ENCODE measurements around the gene HAUS6.
"Not testable (repeated sequence)": the region's sequence is repeated elsewhere in the genome, so short reads cannot be mapped to it uniquely, and the experiment has no call there.

Gene HAUS6, protein sequence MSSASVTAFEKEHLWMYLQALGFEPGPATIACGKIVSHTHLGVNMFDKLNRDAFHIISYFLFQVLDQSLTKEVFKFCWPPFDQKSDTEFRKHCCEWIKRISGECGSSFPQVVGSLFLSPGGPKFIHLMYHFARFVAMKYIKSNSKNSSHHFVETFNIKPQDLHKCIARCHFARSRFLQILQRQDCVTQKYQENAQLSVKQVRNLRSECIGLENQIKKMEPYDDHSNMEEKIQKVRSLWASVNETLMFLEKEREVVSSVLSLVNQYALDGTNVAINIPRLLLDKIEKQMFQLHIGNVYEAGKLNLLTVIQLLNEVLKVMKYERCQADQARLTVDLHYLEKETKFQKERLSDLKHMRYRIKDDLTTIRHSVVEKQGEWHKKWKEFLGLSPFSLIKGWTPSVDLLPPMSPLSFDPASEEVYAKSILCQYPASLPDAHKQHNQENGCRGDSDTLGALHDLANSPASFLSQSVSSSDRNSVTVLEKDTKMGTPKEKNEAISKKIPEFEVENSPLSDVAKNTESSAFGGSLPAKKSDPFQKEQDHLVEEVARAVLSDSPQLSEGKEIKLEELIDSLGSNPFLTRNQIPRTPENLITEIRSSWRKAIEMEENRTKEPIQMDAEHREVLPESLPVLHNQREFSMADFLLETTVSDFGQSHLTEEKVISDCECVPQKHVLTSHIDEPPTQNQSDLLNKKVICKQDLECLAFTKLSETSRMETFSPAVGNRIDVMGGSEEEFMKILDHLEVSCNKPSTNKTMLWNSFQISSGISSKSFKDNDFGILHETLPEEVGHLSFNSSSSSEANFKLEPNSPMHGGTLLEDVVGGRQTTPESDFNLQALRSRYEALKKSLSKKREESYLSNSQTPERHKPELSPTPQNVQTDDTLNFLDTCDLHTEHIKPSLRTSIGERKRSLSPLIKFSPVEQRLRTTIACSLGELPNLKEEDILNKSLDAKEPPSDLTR

GRCh38 chr9:19102631-19103345 lies at the start of gene HAUS6:
HAUS6 (minus strand) TSS chr9:19102904; CDS start chr9:19102651, 253 bp downstream.
- peak; percentile 96 for DNase-seq

GRCh38 chr9:19152160-19152498 lies 49.4 kb upstream of the HAUS6 start:
- DNase-seq, result not testable (repeated sequence)

- DNase-seq, result no peak
These were observed 48.9 kb upstream of the HAUS6 start for GRCh38 chr9:19151425-19152159.

GRCh38 chr9:19149230-19149629 lies 46.5 kb upstream of the HAUS6 start:
- no peak for DNase-seq

DNA sequence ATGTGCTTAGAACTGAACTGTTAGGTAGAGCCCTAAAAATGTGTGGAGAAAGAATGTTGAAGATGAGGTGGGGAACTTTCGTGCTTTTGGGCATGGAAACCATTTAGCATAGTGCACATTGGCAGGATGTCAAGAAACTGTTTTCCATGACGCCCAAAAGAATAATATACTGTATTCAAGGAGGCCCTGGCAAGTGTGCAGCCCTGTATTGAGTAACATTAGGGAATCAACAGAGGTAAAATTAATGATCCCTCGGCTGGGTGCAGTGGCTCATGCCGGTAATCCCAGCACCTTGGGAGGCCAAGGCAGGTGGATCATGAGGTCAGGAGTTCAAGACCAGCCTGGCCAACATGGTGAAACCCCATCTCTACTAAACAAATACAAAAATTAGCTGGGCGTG lies 45.5 kb upstream of the HAUS6 start:
- DNase-seq, result no peak

GRCh38 chr9:19146441-19147024 lies 43.8 kb upstream of the HAUS6 start:
- no peak for DNase-seq

DNA sequence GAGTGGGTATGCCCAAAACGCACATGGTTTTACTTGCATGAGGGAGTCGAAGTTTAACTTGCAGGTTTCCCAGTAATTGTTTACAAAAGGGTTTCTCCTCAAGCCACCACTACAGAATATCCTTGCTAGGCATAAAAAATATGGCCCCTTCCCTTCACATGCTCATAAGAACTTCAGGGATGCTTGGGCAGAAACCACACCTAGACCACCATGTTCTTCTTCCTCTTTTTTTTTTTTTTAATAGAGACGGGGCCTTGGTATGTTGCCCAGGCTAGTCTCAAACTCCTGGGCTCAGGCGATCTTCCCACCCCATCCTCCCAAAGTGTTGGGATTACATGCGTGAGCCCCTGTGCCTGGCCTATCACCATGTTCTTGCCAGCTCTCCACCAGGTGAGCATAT lies 43.2 kb upstream of the HAUS6 start:
- no peak for DNase-seq

DNA sequence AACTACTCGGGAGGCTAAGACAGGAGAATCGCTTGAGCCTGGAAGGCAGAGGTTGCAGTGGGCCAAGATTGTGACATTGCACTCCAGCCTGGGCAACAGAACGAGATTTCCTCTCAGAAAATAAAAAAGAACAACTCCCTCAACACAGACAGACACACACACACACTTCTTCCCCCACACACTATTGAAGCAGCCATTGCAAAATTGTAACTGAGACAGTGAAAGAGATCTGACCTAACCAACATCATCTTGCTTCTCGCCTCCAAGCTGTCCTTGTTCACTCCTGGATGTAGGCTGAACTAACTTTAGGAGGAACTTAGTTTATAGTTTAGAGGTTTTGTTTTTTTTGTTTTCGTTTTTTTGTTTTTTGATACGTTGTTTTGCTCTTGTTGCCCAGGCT lies 37.6 kb upstream of the HAUS6 start:
- no peak for DNase-seq

- DNase-seq, result no peak
These were observed 35.4 kb upstream of the HAUS6 start for GRCh38 chr9:19138084-19138483.

DNA sequence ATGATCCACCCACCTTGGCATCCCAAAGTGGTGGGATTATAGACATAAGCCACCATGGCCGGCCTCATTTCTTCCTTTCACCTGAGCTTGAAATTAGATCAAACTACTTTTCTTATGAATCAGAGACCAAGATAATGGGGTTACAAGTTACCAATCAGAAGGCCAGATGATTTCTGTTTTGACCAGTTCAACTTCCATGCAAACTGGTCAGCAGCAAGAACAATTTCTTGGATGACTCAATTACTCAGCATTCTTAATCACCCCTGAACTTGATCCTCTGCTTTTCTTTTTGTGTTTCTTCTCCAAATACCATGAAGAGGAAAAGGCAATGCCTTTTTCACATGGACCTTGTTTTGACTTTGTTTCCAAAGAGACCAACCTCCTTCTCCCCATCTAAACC lies 34.6 kb upstream of the HAUS6 start:
- no peak for DNase-seq

DNA sequence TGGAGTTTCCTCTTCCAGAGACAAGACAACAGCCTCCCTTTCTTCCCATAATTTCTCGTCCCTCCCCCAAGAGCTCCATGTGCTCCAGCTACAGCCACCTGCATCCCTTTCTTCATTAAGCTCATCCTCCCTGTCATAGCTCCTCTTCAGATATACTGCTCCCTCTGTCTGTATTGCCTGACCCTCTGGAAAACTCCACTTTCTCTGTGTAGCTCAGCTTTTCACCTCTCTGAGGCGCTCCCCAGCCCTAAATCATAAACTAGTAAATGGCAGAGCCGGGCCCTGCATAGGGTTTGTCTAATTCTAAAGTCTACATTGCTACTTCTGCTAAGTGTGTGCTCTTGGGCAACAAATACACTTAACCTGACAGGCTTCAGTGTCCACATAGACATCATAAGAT lies 33.4 kb upstream of the HAUS6 start:
- no peak for DNase-seq

DNA sequence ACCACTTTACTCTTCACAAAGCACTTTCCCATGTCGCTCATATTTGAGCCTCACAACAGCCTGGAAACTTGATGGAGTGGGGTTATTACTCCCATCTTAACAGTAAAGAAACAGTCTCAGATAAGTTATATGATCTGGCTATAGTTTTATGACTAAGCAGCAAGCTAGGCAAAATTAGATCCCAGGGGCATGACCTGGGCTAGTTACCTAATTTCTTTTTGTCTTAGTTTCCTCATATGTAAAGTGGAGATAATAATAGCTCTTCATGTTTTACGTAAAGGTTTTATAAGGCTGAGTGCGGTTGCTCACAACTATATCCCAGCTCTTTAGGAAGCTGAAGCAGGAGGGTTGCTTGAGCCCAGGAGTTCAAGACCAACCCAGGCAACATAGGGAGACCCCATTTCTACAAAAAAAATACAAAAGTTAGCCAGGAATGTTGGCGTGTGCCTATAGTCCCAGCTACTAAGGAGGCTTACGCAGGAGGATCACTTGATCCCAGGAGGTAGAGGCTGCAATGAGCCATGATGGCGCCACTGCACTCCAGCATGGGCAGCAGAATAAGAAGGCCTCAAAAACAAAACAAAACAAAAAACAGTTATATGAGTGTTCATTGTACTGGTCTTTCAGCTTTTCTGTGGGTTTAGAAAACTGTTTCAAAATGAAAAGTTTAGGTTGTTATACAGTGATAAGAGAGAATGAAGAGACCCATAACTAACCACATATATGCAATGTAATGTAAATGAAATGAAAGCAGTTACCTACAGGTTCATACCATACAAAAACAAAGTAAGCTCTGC lies 31.0 kb upstream of the HAUS6 start:
- no peak for DNase-seq

DNA sequence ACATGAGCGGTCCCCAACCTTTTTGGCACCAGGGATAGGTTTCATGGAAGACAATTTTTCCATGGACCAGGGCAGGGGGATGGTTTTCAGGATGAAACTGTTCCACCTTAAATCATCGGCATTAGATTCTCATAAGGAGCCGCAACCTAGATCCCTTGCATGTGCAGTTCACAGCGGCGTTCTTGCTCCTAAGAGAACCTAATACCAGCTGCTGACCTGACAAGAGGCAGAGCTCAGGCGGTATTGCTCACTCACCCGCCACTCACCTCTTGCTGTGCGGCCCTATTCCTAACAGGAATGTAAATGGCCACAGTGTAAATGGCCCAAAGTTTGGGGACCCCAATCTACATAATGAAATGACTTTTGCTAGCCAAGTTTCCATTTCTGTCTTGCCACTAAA lies 27.7 kb upstream of the HAUS6 start:
- no peak for DNase-seq

DNA sequence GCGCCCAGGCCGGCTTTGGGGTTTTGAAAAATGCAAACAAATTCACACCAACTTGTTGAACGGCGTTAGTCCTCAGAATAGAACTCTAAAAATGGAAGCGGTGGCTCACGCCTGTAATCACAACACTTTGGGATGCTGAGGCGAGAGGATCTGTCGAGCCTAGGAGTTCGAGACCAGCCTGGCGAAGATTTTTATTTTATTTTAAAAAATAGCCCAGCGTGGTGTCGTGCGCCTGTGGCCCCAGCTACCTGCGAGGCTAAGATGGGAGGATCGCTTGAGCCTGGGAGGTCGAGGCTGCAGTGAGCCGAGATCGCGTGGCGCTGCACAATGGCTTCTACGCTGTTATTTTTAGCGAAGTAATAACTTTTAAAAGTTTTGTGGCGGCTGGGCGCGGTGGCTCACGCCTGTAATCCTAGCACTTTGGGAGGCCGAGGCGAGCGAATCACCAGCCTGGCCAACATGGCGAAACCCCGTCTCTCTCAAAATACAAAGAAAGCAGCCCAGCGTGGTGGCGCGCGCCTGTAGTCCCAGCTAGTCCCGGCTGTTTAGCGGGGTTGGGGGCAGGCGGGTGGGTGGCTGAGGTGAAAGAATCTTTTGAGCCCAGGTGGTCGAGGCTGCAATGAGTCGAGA lies 25.3 kb upstream of the HAUS6 start:
- DNase-seq, result peak; percentile 69

- DNase-seq, result no peak
These were observed 21.7 kb upstream of the HAUS6 start for GRCh38 chr9:19124430-19124793.

DNA sequence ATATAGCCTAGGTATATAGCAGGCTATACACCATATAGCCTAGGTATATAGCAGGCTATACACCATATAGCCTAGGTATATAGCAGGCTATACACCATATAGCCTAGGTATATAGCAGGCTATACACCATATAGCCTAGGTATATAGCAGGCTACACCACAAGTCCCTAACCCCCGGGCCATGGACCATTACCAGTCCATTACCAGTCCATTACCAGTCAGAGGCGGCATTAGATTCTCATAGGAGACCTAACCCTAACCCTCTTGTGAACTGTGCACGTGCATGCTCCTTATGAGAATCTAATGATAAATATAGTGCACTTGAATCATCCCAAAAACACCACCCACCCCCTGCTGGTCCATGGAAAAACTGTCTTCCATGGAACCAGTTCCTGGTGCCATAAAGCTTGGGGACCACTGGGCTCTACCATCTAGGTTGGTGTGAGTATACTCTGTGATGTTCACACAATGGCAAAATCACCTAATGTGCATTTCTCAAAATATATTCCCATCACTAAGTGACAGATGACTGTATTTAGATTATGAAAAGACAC lies 19.9 kb upstream of the HAUS6 start:
- no peak for DNase-seq

DNA sequence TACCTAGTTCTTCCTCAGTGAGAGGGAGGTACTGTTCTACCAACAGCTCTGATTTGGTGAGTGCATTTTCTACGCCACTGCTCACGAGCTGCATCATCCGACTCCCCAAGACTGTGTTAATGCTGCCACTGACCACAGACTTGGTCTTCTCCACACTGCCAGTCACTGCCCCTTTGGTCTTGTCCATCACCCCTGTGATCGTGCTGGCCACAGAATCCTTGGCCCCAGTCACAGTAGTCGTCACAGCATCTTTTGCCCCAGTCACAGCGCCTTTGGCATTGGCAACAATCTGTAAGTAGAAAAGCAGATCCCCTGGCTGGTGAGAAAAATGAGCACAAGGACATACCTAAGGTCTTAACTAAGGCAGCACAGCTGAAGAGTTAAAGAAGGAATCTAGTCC lies 18.2 kb upstream of the HAUS6 start:
- DNase-seq, result no peak

DNA sequence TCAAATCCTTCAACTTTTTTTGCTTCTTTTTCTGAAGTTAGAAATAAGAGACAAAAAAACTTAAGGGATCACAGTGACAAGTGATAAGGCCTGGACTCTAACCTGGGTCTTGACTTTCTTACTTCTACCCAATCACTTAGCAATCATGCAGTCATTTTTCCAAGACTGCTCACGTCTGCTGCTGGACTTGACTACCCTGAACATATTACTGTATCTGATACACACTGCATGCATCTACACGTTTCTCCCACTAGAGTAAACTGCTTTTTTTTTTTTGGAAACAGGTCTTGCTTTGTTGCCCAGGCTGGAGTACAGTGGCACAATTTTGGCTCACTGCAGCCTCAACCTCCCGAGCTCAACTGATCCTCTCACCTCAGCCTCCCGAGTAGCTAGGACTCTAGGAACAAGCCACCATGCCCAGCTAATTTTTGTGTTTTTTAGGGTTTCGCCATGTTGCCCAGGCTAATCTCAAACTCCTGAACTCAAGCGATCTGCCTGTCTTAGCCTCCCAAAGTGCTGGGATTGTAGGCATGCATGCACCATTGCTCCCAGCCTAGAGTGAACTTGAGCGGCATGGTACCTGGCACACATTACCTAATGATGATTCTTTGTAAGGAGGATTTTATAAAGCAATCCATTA lies 17.2 kb upstream of the HAUS6 start:
- DNase-seq, result no peak

GRCh38 chr9:19119246-19119645 lies 16.5 kb upstream of the HAUS6 start:
- no peak for DNase-seq
